A204.1 (cell line): ENCODE results near the gene TRABD2B.

Experiments used
- FAIRE-seq: peaks from 2 replicates; lab custom pipeline; 2012; peaks lifted over from hg19 to GRCh38; lab: Jason Lieb, UNC

Gene TRABD2B

GRCh38 chr1:47875036-47875435 lies 122.1 kb downstream of the TRABD2B start:
- no peak for FAIRE-seq

DNA sequence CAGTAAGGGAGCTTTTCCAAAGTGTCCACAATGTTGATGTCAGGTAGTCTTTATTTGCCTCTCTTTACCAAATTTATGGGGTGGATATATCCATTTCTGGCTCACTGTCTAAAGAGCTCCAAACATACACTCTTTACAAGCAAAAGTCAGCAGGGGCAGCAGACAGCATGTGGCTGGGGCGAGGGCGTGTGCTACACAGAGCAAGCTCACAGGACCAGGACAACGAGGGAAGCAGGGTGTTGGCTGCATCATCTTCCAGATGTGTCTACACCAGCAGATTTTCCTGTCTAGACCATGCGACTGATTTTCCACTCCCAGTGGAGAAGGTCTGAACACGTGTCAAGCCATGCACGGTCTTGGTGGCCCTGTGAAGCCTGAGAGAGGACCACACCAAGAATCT lies 123.8 kb downstream of the TRABD2B start:
- no peak for FAIRE-seq

DNA sequence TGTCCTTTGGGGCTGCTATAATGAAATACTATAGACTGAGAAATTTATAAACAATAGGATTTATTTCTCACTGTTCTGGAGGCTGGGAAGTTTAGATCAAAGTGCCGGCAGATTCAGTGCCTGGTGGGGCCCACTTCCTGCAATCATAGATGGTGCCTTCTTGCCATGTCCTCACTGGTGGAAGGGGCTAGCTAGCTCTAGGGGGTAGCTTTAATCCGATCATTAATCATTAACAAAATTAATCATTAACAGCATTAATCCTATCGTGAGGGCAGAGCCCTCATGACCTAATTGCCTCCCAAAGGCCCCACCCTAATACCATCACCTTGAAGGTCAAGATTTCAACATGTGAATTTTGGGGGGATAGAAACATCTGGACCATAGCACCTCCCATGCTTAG lies 124.3 kb downstream of the TRABD2B start:
- FAIRE-seq, result no peak

GRCh38 chr1:47871799-47872353 lies 125.3 kb downstream of the TRABD2B start:
- FAIRE-seq, result no peak

DNA sequence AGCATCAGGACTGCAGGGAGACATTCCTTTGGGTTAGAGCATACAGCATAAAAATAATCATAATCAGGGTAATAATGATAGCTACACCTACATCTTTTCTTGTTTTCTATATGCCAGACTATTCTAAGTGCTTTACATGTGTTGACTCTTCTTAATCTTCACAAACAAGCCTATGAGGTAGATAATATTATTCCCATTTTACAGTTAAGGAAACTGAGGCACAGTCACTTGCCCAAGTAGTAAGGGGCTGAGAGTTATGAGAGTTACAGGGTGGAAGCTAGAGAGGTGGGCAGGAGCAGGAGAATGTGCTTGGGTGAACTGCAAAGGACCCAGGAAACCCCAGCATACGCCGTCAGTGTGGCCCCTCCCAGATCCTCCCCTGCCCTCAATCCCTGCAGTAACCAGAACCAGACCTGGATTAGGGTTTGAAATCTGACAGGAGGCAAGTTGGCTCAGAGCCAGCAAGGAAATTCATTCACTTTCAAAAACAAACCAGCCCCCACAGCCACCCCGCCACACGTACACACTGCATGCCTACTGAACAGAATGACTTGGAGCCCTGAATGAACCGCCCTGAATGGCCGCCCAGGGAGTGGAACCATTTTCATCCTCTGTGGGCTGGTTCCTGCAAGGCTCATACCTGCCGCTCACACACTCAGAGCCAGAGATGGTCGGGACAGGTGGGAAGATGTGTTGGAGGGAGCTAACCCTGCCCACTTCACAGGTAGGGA lies 126.1 kb downstream of the TRABD2B start:
- FAIRE-seq, result no peak

- no peak for FAIRE-seq
Measured at GRCh38 chr1:47870480-47870879, 126.7 kb downstream of the TRABD2B start.

- no peak for FAIRE-seq
Measured at GRCh38 chr1:47868348-47868676, 128.9 kb downstream of the TRABD2B start.

DNA sequence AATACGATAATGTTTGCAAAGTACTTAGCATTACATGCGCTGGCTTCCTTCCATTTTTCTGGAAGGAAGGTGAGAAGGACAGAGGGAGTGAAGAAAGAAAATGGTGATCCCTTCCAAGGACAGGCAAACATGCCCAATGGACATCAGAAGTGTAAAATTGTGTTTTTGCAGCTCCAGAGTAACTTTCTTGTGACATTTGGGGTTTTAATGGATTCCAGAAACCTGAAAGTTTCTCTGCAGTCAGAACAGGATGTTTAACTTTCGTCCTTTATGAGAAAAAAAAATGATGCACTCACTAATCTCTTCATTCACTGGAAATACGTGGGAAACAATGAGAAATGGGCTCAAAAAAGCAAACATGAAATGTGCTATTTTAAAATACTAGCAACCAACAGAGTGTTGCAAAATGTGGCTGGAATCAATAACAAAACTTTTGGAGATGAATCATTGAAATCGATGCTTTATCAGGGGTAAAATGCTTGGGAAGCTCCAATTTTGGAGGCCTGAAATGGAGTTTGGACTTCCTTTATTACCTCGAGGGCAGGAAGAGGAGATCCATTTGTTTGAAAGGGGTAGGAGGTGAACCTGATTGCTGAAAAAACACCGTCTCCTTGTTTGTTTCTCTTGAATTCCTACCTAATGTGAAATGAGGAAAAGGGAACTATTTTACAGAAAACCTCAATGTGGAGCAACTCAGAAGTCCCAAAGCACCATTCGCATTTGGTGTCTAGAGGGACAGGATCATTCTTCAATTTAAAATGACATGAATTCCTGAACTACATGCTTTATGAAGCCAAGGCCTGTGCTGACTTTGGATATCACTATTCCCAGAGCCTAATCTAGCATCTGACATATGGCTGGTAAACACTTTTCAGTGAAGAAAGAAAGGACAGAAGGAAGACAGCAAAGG lies 129.5 kb downstream of the TRABD2B start:
- no peak for FAIRE-seq

DNA sequence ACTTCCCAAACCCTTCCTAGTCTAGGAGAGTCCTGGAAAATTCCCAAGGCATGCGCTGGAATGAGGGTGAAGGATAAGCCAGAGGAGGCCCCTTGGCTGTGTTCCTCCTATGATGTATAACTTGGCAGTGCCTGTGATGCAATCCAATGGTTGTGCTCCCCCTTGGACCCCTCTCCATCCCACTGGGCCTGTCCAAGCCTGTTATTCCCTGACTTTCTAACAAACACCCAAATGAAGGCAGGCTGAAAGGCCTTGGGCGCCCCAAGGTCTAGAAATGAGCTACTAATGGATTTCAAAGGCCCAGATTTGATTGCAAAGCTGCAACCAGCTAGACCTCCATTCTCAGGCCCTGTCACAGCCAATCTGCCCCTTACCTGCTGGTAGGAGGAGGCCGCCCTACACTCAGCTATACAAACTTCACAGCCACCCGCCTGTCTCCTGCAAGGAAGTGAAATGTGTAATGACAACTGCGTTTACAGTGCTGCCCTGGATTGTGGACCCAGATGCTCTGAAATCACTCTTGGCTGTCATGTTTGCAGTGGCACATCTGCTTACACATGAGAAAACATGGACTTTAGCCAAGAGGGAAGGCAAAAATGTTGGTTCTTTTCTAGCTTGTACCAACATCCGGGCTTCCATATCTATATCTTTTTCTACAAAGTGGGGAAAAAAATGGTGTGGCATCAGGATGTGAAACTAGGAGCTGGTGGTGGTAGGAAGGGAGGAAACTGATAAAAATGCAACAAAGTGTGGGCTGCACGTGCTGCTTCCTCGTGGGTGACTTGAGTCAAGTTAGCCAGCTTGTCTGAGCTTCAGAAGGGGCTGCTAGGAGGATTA lies 130.4 kb downstream of the TRABD2B start:
- FAIRE-seq, result no peak

DNA sequence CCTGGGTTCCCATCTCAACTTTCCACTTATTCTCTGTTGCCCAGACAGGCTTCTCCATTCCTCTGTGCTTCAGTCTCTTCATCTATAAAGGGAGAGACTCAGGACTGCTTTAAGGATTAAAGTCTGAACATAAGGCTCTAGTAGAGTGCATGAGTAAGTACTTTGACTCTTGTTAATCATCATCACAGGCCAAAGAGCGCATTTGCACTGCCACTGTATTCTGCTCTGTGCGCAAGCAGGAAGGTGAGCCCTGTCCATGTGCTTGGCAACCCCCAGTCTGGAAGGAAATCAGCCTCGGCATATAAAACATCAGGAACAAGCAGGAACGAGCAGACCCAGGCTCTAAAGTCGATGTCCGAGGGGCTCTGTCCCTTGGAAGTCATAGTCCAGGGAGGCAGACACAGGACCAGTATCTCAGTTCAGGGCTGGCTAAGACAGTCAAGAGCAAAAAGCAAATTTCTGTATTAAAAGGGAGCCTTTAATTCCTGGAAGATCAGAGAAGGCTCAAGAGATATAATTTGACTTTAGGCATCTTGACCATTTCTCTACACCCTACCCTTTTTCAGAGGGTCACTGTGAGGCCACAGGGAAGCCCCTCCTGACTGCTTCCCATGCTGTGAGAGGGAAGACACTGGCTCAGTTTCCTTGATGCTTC lies 131.2 kb downstream of the TRABD2B start:
- no peak for FAIRE-seq

GRCh38 chr1:47859092-47859743 lies 138.0 kb downstream of the TRABD2B start:
- no peak for FAIRE-seq

DNA sequence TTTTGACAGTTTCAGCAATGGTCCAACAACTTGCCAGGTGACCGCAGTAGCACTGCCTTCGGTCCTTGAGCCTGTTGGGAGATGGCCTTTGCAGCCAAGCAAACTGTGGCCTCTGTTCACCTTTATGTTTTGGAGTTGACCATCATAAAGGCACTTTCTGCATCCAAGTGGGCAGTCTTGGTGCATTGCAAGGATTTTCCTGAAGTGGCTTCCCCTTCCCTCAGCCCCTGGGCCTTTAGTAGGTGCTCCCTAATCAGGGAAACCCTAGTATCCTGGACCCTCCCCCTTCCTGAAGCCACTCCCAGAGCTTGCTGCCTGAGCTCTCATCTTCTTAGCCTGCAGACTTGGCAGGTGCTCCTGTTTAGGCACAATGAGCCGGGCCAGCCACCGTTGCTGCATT lies 140.2 kb downstream of the TRABD2B start:
- no peak for FAIRE-seq

DNA sequence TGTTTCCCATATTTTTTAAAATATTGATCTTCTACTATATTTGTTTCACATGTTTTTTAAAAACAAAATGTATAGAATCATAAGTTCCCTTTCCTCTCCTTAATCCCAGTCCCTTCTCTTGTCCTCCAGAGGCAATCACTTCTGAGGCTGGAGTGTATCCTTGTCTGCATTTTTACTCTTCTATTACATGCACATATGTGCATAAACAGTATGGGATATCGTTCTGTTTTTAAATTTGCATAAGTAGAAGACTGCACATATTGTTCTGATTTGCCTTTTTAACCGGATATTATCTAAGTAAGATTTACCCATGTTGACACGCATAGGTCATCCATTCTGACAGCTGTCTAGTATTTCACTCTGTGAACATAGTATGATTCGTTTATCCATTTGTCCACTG lies 142.0 kb downstream of the TRABD2B start:
- FAIRE-seq, result no peak

DNA sequence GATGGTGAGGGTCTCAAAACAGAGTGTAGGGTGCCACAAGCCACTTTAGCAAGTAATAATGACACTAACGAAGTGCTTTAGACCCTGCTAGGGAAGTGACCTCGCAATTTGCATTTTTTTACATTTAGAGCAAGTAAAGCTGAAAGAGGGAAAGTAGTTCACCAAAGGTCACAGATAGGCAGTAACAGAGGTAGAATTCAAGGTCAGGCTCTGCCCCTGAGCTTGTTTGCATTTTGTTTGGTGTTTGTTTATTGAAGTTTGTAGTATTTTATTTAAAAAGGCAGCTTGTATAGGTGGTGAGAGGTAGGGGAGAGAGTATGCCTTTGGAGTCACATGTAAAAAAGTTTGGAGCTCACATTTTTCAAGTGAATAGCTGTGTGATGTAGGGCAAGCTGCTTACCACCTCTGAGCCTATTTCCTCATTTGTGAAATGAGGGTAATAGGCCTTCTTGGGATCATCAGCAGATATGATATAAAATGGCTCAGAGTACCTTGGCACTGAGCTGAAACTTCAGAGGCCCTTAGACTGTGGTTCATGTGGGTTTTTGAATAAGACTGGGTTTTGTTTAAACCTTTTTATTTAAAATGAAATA lies 142.5 kb downstream of the TRABD2B start:
- no peak for FAIRE-seq

GRCh38 chr1:47853852-47854251 lies 143.3 kb downstream of the TRABD2B start:
- no peak for FAIRE-seq

DNA sequence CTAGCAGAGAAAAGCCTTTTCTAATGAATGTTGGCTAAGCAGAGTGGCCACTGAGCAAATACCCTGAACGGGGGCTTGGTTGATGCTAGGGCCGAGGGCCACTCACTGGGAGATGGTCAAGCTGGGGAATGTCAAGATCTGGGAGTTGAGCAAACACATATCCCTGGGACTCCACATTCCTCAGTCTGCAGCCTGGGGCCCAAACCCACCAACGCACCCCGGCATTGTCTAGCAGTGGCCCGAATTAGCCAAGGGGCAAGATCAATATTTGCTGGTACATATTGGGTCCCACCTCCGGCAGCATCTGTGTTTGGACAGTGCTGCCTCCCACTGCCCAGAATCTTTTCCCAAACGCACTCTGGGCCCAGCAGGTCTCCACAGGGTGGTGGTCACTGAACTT lies 144.1 kb downstream of the TRABD2B start:
- FAIRE-seq, result no peak

DNA sequence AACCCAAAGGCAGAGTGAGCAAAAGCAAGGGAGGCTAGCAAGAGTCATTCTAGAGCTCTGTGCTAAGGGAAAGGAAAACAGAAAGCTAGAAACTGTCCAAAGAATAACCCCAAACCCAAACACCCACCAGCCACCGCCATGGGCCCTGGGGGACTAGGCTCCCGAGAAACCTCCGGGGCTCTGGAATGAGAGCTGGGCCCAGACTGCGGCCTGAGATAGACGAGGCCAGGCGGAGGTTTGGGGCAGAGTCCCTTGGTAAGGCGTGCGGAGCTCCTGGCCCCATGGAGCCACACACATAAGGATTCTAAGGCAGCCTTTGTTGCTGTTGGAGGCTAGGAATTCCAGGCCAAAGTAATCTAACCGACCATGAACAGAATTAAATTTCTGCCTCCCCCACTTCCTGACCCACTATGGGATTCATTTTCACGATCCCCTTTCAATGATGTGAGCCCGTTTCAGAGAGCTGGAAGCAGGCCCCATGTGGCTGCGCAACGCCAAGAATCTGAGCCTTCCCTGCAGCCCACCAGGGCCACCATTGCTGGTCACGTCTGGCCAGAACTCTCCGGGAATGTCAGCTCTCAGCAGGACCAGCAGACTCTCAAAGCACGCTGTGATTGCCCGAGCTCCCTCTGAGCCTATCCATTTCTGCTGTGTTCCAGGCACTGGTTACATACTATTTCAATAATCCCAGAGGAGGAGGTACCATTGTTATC lies 145.0 kb downstream of the TRABD2B start:
- no peak for FAIRE-seq

- FAIRE-seq, result no peak
Measured at GRCh38 chr1:47850451-47850850, 146.7 kb downstream of the TRABD2B start.

DNA sequence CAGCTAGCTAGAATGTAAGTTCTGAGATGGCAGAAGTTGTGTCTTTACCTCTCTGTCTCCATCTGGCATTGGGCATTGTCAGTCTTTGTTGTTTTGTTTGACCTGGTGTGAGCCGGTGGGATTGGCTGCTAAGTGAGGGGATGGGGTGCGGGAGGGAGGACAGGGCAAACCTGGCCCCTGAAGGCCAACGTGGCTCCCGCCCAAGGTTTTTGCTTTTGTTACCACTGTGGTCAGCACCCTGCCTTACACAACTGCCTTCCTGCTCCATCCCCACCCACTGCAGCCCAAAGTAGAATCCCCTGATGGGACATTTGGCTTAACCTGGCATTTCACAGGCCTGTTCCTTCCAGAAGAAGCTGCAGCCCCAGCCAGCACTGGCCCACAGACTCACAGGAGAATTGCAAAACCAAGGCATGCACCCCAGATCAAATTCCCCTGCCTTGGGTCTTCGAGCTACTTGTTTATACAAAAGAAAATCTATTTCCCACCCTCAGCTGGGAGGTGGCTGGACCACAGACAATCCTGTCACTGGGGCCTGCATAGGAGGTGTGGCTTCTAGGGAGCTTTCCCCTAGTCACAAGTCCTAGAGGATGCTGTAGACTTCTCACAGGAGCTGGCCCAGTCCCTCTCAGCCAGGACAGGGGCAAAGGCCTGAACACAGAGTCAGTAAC lies 147.5 kb downstream of the TRABD2B start:
- no peak for FAIRE-seq

GRCh38 chr1:47849005-47849521 lies 148.1 kb downstream of the TRABD2B start:
- no peak for FAIRE-seq
